Suprapubic skin (tissue), 4 donors: ENCODE results near the gene AP4E1. TPM values are rescaled to one million over a fixed set of nuclear protein-coding genes. Genes with fewer than 3 reads are reported as not detected.

ENCODE experiments used
- DNase-seq, 2 donors: peaks; one replicate each; pipeline ENCODE4 v3.0.0-alpha.2; 2019; ENCODE audit warnings: low spot score in 2 of 2
- H3K27ac ChIP-seq: fragments of 200-600 bp; sonication (generic); one replicate; pipeline ENCODE4 v1.5.1; 2019
- H3K27me3 ChIP-seq: fragments of 200-600 bp; sonication (generic); one replicate; pipeline ENCODE4 v1.5.1; 2019
- H3K36me3 ChIP-seq: fragments of 200-600 bp; sonication (generic); one replicate; pipeline ENCODE4 v1.5.1; 2019
- H3K4me1 ChIP-seq: fragments of 200-600 bp; sonication (generic); one replicate; pipeline ENCODE4 v1.5.1; 2019
- H3K4me3 ChIP-seq: fragments of 200-600 bp; sonication (generic); one replicate; pipeline ENCODE4 v1.5.1; 2019; ENCODE audit warnings: mild to moderate bottlenecking
- H3K9me3 ChIP-seq: fragments of 200-600 bp; sonication (generic); one replicate; pipeline ENCODE4 v1.5.1; 2019
- EP300 ChIP-seq: sonication (generic); formaldehyde crosslinking; IDR thresholded peaks from one replicate; pipeline ENCODE4 v1.6.1; 2017; ENCODE audit warnings: antibody characterized with exemption
- POLR2A ChIP-seq, 2 donors: fragments of 450-650 bp; IDR thresholded peaks; one replicate each; pipeline ENCODE4 v1.6.1; 2017; ENCODE audit warnings: antibody characterized with exemption in 2 of 2, mild to moderate bottlenecking in 2 of 2, moderate library complexity in 2 of 2
- POLR2AphosphoS5 ChIP-seq, 3 donors: sonication (generic); formaldehyde crosslinking; IDR thresholded peaks; one replicate each; pipeline ENCODE4 v1.6.1; 2017; ENCODE audit warnings: antibody characterized with exemption in 3 of 3
- WGBS: methylation state at CpG from one replicate; pipeline ENCODE4 v1.1.5; 2018; 5-methylcytosine and 5-hydroxymethylcytosine counted together
- total RNA-seq, 4 donors: library from RNA; depleted of rRNA; stranded (reverse); fragments of >200 nt; gene quantifications; one replicate each; pipeline ENCODE4 v1.1.0, GENCODE V29; 2016
- TF ChIP-seq, protein P1 (sequence below), 2 donors: fragments of 200-600 bp in 1 of 2; fragments of 450-650 bp in 1 of 2; sonication (generic) in 1 of 2; IDR thresholded peaks; one replicate each; pipeline ENCODE4 v1.5.1; 2016 to 2019; ENCODE audit warnings: antibody characterized with exemption in 2 of 2, mild to moderate bottlenecking in 1 of 2, moderate library complexity in 1 of 2

AP4E1 gene
- total RNA-seq, 4 donors from 2014 or later = 12.7 to 18.7 (median 13.0) TPM

GRCh38 chr15:50977162-50977561 lies 68.7 kb downstream of the AP4E1 start:
- DNase-seq = no peak
- H3K9me3 ChIP-seq = no peaks in the 10 kb centered on the region
- TF ChIP-seq, protein P1, sequence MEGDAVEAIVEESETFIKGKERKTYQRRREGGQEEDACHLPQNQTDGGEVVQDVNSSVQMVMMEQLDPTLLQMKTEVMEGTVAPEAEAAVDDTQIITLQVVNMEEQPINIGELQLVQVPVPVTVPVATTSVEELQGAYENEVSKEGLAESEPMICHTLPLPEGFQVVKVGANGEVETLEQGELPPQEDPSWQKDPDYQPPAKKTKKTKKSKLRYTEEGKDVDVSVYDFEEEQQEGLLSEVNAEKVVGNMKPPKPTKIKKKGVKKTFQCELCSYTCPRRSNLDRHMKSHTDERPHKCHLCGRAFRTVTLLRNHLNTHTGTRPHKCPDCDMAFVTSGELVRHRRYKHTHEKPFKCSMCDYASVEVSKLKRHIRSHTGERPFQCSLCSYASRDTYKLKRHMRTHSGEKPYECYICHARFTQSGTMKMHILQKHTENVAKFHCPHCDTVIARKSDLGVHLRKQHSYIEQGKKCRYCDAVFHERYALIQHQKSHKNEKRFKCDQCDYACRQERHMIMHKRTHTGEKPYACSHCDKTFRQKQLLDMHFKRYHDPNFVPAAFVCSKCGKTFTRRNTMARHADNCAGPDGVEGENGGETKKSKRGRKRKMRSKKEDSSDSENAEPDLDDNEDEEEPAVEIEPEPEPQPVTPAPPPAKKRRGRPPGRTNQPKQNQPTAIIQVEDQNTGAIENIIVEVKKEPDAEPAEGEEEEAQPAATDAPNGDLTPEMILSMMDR (IDR thresholded peaks at IDR 0.05) = no peak
- no peak for TF ChIP-seq POLR2AphosphoS5 (IDR thresholded peaks at IDR 0.05)
- no peak for TF ChIP-seq POLR2A (IDR thresholded peaks at IDR 0.05)
- TF ChIP-seq EP300 = no peak
- H3K36me3 ChIP-seq = peaks cover 23% of the 10 kb centered on the region
- H3K4me3 ChIP-seq = no peak overlapping the region
- 35% methylated on average over 2 of the region's 2 CpGs for WGBS
- H3K4me1 ChIP-seq = peaks cover 5% of the 10 kb centered on the region
- H3K27me3 ChIP-seq = no peaks in the 10 kb centered on the region
- H3K27ac ChIP-seq = no peak overlapping the region

GRCh38 chr15:50978580-50978979 lies 70.1 kb downstream of the AP4E1 start:
- Histone ChIP-seq H3K27ac (no peak overlapping the region), H3K9me3 (no peaks in the 10 kb centered on the region), H3K36me3 (peaks cover 9% of the 10 kb centered on the region), H3K27me3 (no peaks in the 10 kb centered on the region), H3K4me3 (no peak overlapping the region), H3K4me1 (peaks cover 5% of the 10 kb centered on the region)
- TF ChIP-seq EP300 (no peak), POLR2A (IDR thresholded peaks at IDR 0.05) (no peak), POLR2AphosphoS5 (IDR thresholded peaks at IDR 0.05) (no peak)
- TF ChIP-seq, protein P1 (IDR thresholded peaks at IDR 0.05) = no peak
- WGBS = 81% methylated on average over 4 of the region's 4 CpGs
- no peak for DNase-seq

GRCh38 chr15:50979041-50979440 lies 70.6 kb downstream of the AP4E1 start:
- no peak for TF ChIP-seq EP300
- TF ChIP-seq POLR2A (IDR thresholded peaks at IDR 0.05) = no peak
- TF ChIP-seq, protein P1 (IDR thresholded peaks at IDR 0.05) = no peak
- no peak for TF ChIP-seq POLR2AphosphoS5 (IDR thresholded peaks at IDR 0.05)
- Histone ChIP-seq H3K27me3 (no peaks in the 10 kb centered on the region), H3K9me3 (no peaks in the 10 kb centered on the region), H3K4me3 (no peak overlapping the region), H3K27ac (no peak overlapping the region), H3K4me1 (peaks cover 5% of the 10 kb centered on the region), H3K36me3 (peaks cover 8% of the 10 kb centered on the region)
- WGBS = 48% methylated on average over 1 of the region's 1 CpG
- DNase-seq = no peak

DNA sequence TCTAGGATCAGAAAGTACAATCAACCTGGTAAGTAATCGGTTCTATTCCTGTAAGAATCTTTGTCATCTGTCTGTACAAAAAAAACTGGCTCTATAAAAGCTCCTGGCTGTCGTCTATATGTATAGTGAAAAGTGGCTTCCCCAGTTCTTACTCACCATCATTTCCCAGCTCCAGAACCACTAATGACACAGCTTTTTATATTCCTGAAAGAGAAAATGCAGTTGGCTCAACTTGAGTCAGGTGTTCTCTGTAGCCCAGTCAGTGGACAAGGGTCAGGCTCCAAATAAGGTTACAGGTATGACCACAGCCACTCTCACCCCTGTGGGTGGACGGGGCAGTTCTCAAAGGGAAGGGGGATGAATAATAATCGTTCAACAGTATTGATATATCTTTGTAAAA lies 85.1 kb downstream of the AP4E1 start:
- Histone ChIP-seq H3K36me3 (peaks cover 22% of the 10 kb centered on the region), H3K9me3 (no peaks in the 10 kb centered on the region), H3K27me3 (no peaks in the 10 kb centered on the region), H3K27ac (no peak overlapping the region), H3K4me3 (no peak overlapping the region), H3K4me1 (no peaks in the 10 kb centered on the region)
- TF ChIP-seq EP300 (no peak), POLR2A (IDR thresholded peaks at IDR 0.05) (no peak)
- no peak for DNase-seq
- 61% methylated on average over 4 of the region's 4 CpGs for WGBS

- no peak overlapping the region for H3K27ac ChIP-seq
- DNase-seq = no peak
- no peaks in the 10 kb centered on the region for H3K27me3 ChIP-seq
- TF ChIP-seq POLR2A (IDR thresholded peaks at IDR 0.05) (no peak), EP300 (no peak), POLR2AphosphoS5 (IDR thresholded peaks at IDR 0.05) (no peak)
- TF ChIP-seq, protein P1 (IDR thresholded peaks at IDR 0.05) = no peak
- peaks cover 26% of the 10 kb centered on the region for H3K36me3 ChIP-seq
- 92% methylated on average over 1 of the region's 1 CpG for WGBS
- H3K4me1 ChIP-seq = no peaks in the 10 kb centered on the region
- no peaks in the 10 kb centered on the region for H3K9me3 ChIP-seq
- no peak overlapping the region for H3K4me3 ChIP-seq
Observed at GRCh38 chr15:50996641-50997040, 88.2 kb downstream of the AP4E1 start.
